WTC11 (cell line): Measurements from ENCODE around the gene UNC79. TPM values are rescaled to one million over a fixed set of nuclear protein-coding genes. Genes with fewer than 3 reads are reported as not detected.

Source experiments
- ATAC-seq: fragments of 200-7000 bp; cut with Tn5 transposase; 2 replicates; pipeline ENCODE4 v1.10.0; 2021; ENCODE audit warnings: mild to moderate bottlenecking, moderate library complexity
- CTCF ChIA-PET: fragments of 300-600 bp; sonication (Branson Sonifier 250); formaldehyde crosslinking; loops from one replicate; lab custom pipeline; 2021; ENCODE audit warnings: antibody characterized with exemption; lab: Charles Lee
- POLR2A ChIA-PET: fragments of 350-600 bp; sonication (Branson Sonifier 250); formaldehyde crosslinking; loops from one replicate; lab custom pipeline; 2021; ENCODE audit warnings: antibody characterized with exemption; lab: Charles Lee
- DNase-seq: peaks from one replicate; pipeline ENCODE4 v3.0.0; 2021; ENCODE audit warnings: low spot score
- H3K27ac Mint-ChIP-seq: 2 replicates; pipeline ENCODE4 v1.8.0; 2021; ENCODE audit warnings: mixed read lengths
- H3K27me3 Mint-ChIP-seq: 2 replicates; pipeline ENCODE4 v1.8.0; 2021; ENCODE audit warnings: low read depth, mild to moderate bottlenecking, moderate library complexity, mixed read lengths
- H3K36me3 Mint-ChIP-seq: 2 replicates; pipeline ENCODE4 v1.8.0; 2021; ENCODE audit warnings: mixed read lengths
- H3K4me1 Mint-ChIP-seq: 2 replicates; pipeline ENCODE4 v1.8.0; 2022; ENCODE audit warnings: mixed read lengths
- H3K4me3 Mint-ChIP-seq: 2 replicates; pipeline ENCODE4 v1.8.0; 2021; ENCODE audit warnings: mild to moderate bottlenecking, moderate library complexity, mixed read lengths
- H3K9me3 Mint-ChIP-seq: 2 replicates; pipeline ENCODE4 v1.8.0; 2021; ENCODE audit warnings: mixed read lengths
- CBFB ChIP-seq: sonication (generic); formaldehyde crosslinking; IDR thresholded peaks from 2 replicates; pipeline ENCODE4 v1.8.1; 2022; ENCODE audit warnings: mild to moderate bottlenecking, low read depth, missing genetic modification reagents
- CDX4 ChIP-seq: fragments of 250-450 bp; sonication (Bioruptor Pico); IDR thresholded peaks from 2 replicates; pipeline ENCODE4 v1.9.0; 2021; ENCODE audit warnings: moderate library complexity, mild to moderate bottlenecking, inconsistent platforms, borderline replicate concordance
- ESRRA ChIP-seq: sonication (generic); formaldehyde crosslinking; IDR thresholded peaks from 2 replicates; pipeline ENCODE4 v1.8.1; 2022; ENCODE audit warnings: mild to moderate bottlenecking, missing genetic modification reagents, borderline replicate concordance
- FOXJ3 ChIP-seq: sonication (generic); formaldehyde crosslinking; IDR thresholded peaks from 2 replicates; pipeline ENCODE4 v1.9.0; 2021; ENCODE audit warnings: missing genetic modification reagents, mild to moderate bottlenecking, borderline replicate concordance
- IRF1 ChIP-seq: sonication (generic); formaldehyde crosslinking; IDR thresholded peaks from 2 replicates; pipeline ENCODE4 v1.8.0; 2023; ENCODE audit warnings: missing genetic modification reagents
- NR2C2 ChIP-seq: sonication (generic); formaldehyde crosslinking; IDR thresholded peaks from 2 replicates; pipeline ENCODE4 v1.8.0; 2022; ENCODE audit warnings: mild to moderate bottlenecking, missing genetic modification reagents
- SMAD4 ChIP-seq: sonication (generic); formaldehyde crosslinking; IDR thresholded peaks from 2 replicates; pipeline ENCODE4 v1.8.0; 2022; ENCODE audit warnings: mild to moderate bottlenecking, missing genetic modification reagents
- SOX15 ChIP-seq: fragments of 250-450 bp; sonication (Bioruptor Pico); IDR thresholded peaks from 2 replicates; pipeline ENCODE4 v1.9.0; 2021; ENCODE audit warnings: mild to moderate bottlenecking
- TP53 ChIP-seq: sonication (generic); formaldehyde crosslinking; IDR thresholded peaks from 2 replicates; pipeline ENCODE4 v1.8.1; 2023; ENCODE audit warnings: mild to moderate bottlenecking, missing genetic modification reagents
- ZNF121 ChIP-seq: sonication (generic); formaldehyde crosslinking; IDR thresholded peaks from 2 replicates; pipeline ENCODE4 v1.8.0; 2023; ENCODE audit warnings: missing genetic modification reagents
- ZNF138 ChIP-seq: sonication (generic); formaldehyde crosslinking; conservative IDR thresholded peaks from 2 replicates; pipeline ENCODE4 v1.8.1; 2022; ENCODE audit warnings: mild to moderate bottlenecking, moderate library complexity, missing genetic modification reagents
- ZNF232 ChIP-seq: sonication (generic); formaldehyde crosslinking; IDR thresholded peaks from 2 replicates; pipeline ENCODE4 v1.8.0; 2022; ENCODE audit warnings: mild to moderate bottlenecking, missing genetic modification reagents
- ZNF263 ChIP-seq: sonication (generic); formaldehyde crosslinking; IDR thresholded peaks from 2 replicates; pipeline ENCODE4 v1.8.1; 2022; ENCODE audit warnings: low read depth, mild to moderate bottlenecking, moderate library complexity, missing genetic modification reagents
- ZNF425 ChIP-seq: fragments of 250-450 bp; sonication (Bioruptor Pico); conservative IDR thresholded peaks from 2 replicates; pipeline ENCODE4 v1.9.0; 2021; ENCODE audit warnings: mild to moderate bottlenecking
- ZNF512 ChIP-seq: sonication (generic); formaldehyde crosslinking; IDR thresholded peaks from 2 replicates; pipeline ENCODE4 v1.8.1; 2022; ENCODE audit warnings: missing genetic modification reagents, borderline replicate concordance
- ZNF671 ChIP-seq: fragments of 250-450 bp; sonication (Bioruptor Pico); IDR thresholded peaks from 2 replicates; pipeline ENCODE4 v1.8.0; 2021; ENCODE audit warnings: mild to moderate bottlenecking
- ZSCAN18 ChIP-seq: fragments of 250-450 bp; sonication (Bioruptor Pico); IDR thresholded peaks from 2 replicates; pipeline ENCODE4 v2.1.2; 2022; ENCODE audit warnings: mild to moderate bottlenecking, moderate library complexity
- total RNA-seq: library from RNA; stranded (reverse); gene quantifications from 3 replicates; pipeline ENCODE4 v1.2.3, GENCODE V29; 2021

UNC79 gene
- total RNA-seq, 1 experiment from 2014 or later, result 2.1 TPM

GRCh38 chr14:93431036-93431670 lies 414 bp downstream of the UNC79 start:
- ChIA-PET CTCF (interaction anchor here (1.1 kb wide), 1 partner anchor 509 kb away, joined by 3 read pairs; no protein-coding TSS in a partner anchor), POLR2A (no interaction called here)
- Mint-ChIP-seq H3K27ac (no peak overlapping the region), H3K36me3 (peaks cover 8% of the 10 kb centered on the region), H3K4me3 (peak overlapping the region; percentile 83), H3K4me1 (peaks cover 16% of the 10 kb centered on the region), H3K9me3 (peaks cover 10% of the 10 kb centered on the region), H3K27me3 (peaks cover 18% of the 10 kb centered on the region)
- ATAC-seq (peak; percentile 56), DNase-seq (peak; percentile 69)
- no peak for TF ChIP-seq ZNF671
- no peak for TF ChIP-seq ESRRA (CRISPR knock-in tag)
- no peak for TF ChIP-seq ZNF425 (CRISPR knock-in tag)
- TF ChIP-seq CDX4, result no peak
- TF ChIP-seq ZSCAN18 (CRISPR knock-in tag), result no peak
- no peak for TF ChIP-seq NR2C2 (CRISPR knock-in tag)
- no peak for TF ChIP-seq FOXJ3 (CRISPR knock-in tag)
- no peak for TF ChIP-seq ZNF232 (CRISPR knock-in tag)
- TF ChIP-seq ZNF263 (CRISPR knock-in tag), result no peak
- no peak for TF ChIP-seq TP53 (CRISPR knock-in tag)
- TF ChIP-seq ZNF121 (CRISPR knock-in tag), result no peak
- TF ChIP-seq SOX15, result no peak
- TF ChIP-seq ZNF512 (CRISPR knock-in tag), result no peak
- TF ChIP-seq IRF1 (CRISPR knock-in tag), result no peak

GRCh38 chr14:93454224-93454623 lies 23.5 kb downstream of the UNC79 start:
- H3K4me3 Mint-ChIP-seq, result no peak overlapping the region
- DNase-seq (no peak), ATAC-seq (no peak)
- ChIA-PET CTCF (no interaction called here), POLR2A (no interaction called here)
- H3K36me3 Mint-ChIP-seq, result peaks cover 3% of the 10 kb centered on the region; the same call in 1 of the 2 replicates
- no peaks in the 10 kb centered on the region for H3K27me3 Mint-ChIP-seq
- H3K4me1 Mint-ChIP-seq, result peaks cover 8% of the 10 kb centered on the region
- TF ChIP-seq CBFB (CRISPR knock-in tag), result no peak
- TF ChIP-seq ZNF138 (CRISPR knock-in tag), result no peak
- no peak for TF ChIP-seq SMAD4 (CRISPR knock-in tag)
- H3K9me3 Mint-ChIP-seq, result peaks cover 10% of the 10 kb centered on the region
- no peak overlapping the region for H3K27ac Mint-ChIP-seq
